ENCODE measurements around the gene ZSCAN20.

GRCh38 chr1:33466159-33466558, 6.3 kb upstream of the ZSCAN20 start:
- TF ChIP-seq CTCF (IDR thresholded peaks at IDR 0.05) (no peak), POLR2A (IDR thresholded peaks at IDR 0.05) (no peak)
